ENCODE results near the gene COX8C. TPM values are rescaled to one million over a fixed set of nuclear protein-coding genes. Genes with fewer than 3 reads are reported as not detected.

The COX8C gene
- total and polyA plus RNA-seq, 9 of the 15 experiments (the other 6 are each of a cell fraction or from before 2014, with no cell fraction given) = not detected

DNA sequence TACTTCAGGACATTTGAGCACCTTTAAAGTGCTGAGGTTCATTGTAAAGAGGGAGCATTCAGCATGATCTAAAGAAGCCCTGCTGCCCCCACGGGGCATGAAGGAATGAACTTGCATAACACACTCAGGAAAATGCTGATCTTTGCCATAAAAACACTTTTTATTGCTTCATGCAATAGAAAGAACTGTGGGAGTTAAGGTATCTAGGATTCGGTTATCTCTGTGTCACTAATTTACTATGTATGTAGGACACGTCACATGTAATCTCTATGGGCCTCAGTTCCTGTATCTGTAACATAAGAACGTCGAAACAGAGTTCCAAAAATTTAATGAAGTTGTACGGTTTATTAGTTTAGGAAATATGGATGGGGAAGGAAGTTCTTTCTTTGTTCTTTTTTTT lies 47.1 kb upstream of the COX8C start:
- no TSS peak for BruUV-seq (replicated peaks)
- Histone ChIP-seq H3K9me3 (replicated peaks; ENCODE audit: control insufficient read depth, insufficient read depth, low read depth, low read length) (no peaks in the 10 kb centered on the region), H3K4me1 (replicated peaks in 1 of 2; ENCODE audit: control insufficient read depth in 2 of 2, insufficient read depth in 2 of 2, low read length in 2 of 2) (peaks cover 0 to 17% of the 10 kb centered on the region in 2 experiments; a peak in 3 of 5 replicates), H3K9me1 (ENCODE audit: control insufficient read depth, insufficient read depth, low read length) (no peaks in the 10 kb centered on the region), H3K27ac (ENCODE audit: extremely low read depth, low read depth, low read length) (no peak overlapping the region), H3K9ac (ENCODE audit: insufficient read depth in 1 of 2, low read depth in 2 of 2, low read length in 2 of 2) (no peak overlapping the region), H3K27me3 (ENCODE audit: control insufficient read depth in 2 of 2, insufficient read depth in 2 of 2, low read length in 2 of 2) (no peaks in the 10 kb centered on the region), H3K79me2 (ENCODE audit: control insufficient read depth, insufficient read depth, low read length) (peaks cover 39% of the 10 kb centered on the region), H3K4me2 (ENCODE audit: insufficient read depth, low read length) (no peak overlapping the region), H3K36me3 (ENCODE audit: control insufficient read depth, insufficient read depth, low read length) (no peaks in the 10 kb centered on the region), H2AFZ (ENCODE audit: low read depth, low read length) (no peak overlapping the region), H4K20me1 (replicated peaks; ENCODE audit: control insufficient read depth, insufficient read depth, low read length) (no peaks in the 10 kb centered on the region; the same call in 1 of the 2 replicates), H3K4me3 (no peak overlapping the region)
- no peak for ATAC-seq
- intact Hi-C loops (cut with micrococcal nuclease) = no loop called here
- in situ Hi-C loops (cut with MboI) = no loop called here
- POLR2A ChIA-PET = no interaction called here
- CTCF ChIA-PET (ENCODE audit: low intra/inter-chr PET ratio) = interaction anchor here (0.6 kb wide), 1 partner anchor 1308 kb away, joined by 3 read pairs; no protein-coding TSS in a partner anchor
- 38% methylated on average over 6 of the region's 6 CpGs for WGBS (ENCODE audit: insufficient coverage, low coverage, missing lambda C conversion rate)
- no peak for TF ChIP-seq SOX6 (IDR thresholded peaks at IDR 0.05)
- TF ChIP-seq HOXB6 (CRISPR knock-in tag; IDR thresholded peaks at IDR 0.05; ENCODE audit: borderline replicate concordance) = no peak
- TF ChIP-seq HNRNPLL (IDR thresholded peaks at IDR 0.05; ENCODE audit: low read depth, low read length, poor library complexity, severe bottlenecking) = no peak
- FAIRE-seq = peak; percentile 6
- no peak for DNase-seq (ENCODE audit: extremely low read depth in 1 of 4, low spot score in 3 of 4)

DNA sequence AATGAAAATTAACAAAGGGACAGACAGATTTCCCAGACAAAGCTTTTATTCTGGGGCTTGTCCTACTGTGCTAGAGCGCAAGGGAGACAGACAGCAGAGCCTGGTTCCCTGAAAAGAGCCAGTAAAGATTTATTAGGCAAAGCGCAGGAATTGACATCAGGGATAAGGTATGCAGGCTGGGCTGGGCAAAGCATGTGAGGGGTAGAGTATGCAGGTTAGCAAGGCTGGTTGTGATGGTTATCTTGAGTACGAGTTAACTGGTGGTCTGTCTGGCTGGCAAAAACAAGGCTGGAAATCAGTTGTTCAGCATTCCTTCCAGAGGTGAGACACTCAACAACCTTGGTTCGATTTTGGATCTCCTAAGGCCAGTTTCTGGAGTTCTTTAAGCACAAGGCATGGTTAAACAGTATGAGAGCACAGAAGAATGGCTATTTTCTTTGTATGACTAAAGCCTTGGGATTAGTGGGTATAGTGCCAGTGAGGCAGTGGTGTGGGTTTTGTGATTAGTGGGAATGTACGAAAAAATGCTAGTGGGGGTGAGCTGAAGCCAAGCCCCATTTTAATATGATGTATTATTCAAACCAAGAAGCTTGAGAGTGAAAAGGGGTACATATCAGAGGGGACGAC lies 45.0 kb upstream of the COX8C start:
- DNase-seq (ENCODE audit: extremely low read depth in 1 of 4, low spot score in 3 of 4) (no peak), ATAC-seq (no peak), FAIRE-seq (no peak)
- H2AFZ ChIP-seq (ENCODE audit: low read depth, low read length) = no peak overlapping the region
- H3K27ac ChIP-seq (ENCODE audit: extremely low read depth, low read depth, low read length) = no peak overlapping the region
- no peaks in the 10 kb centered on the region for H3K9me1 ChIP-seq (ENCODE audit: control insufficient read depth, insufficient read depth, low read length)
- no peaks in the 10 kb centered on the region for H3K36me3 ChIP-seq (ENCODE audit: control insufficient read depth, insufficient read depth, low read length)
- 83% methylated on average over 4 of the region's 6 CpGs for WGBS (ENCODE audit: insufficient coverage, low coverage, missing lambda C conversion rate)
- BruUV-seq (replicated peaks) = no TSS peak
- ChIA-PET CTCF (ENCODE audit: low intra/inter-chr PET ratio) (no interaction called here), POLR2A (interaction anchor here (0.7 kb wide), 2 partner anchors 16 to 587 kb away, joined by 3 to 4 read pairs; no protein-coding TSS in a partner anchor)
- peaks cover 54% of the 10 kb centered on the region for H3K79me2 ChIP-seq (ENCODE audit: control insufficient read depth, insufficient read depth, low read length)
- H3K4me2 ChIP-seq (ENCODE audit: insufficient read depth, low read length) = no peak overlapping the region
- in situ Hi-C loops (cut with MboI) (no loop called here), intact Hi-C loops (cut with micrococcal nuclease) (no loop called here)
- H4K20me1 ChIP-seq (replicated peaks; ENCODE audit: control insufficient read depth, insufficient read depth, low read length) = no peaks in the 10 kb centered on the region; the same call in 1 of the 2 replicates
- H3K27me3 ChIP-seq (ENCODE audit: control insufficient read depth in 2 of 2, insufficient read depth in 2 of 2, low read length in 2 of 2) = no peaks in the 10 kb centered on the region
- no peak overlapping the region for H3K4me3 ChIP-seq
- peaks cover 0 to 24% of the 10 kb centered on the region in 2 experiments; a peak in 4 of 5 replicates for H3K4me1 ChIP-seq (replicated peaks in 1 of 2; ENCODE audit: control insufficient read depth in 2 of 2, insufficient read depth in 2 of 2, low read length in 2 of 2)
- no peak overlapping the region for H3K9ac ChIP-seq (ENCODE audit: insufficient read depth in 1 of 2, low read depth in 2 of 2, low read length in 2 of 2)
- no peaks in the 10 kb centered on the region for H3K9me3 ChIP-seq (replicated peaks; ENCODE audit: control insufficient read depth, insufficient read depth, low read depth, low read length)
- TF ChIP-seq ZNF695 (CRISPR knock-in tag; IDR thresholded peaks at IDR 0.05) = no peak
- TF ChIP-seq, protein P1, sequence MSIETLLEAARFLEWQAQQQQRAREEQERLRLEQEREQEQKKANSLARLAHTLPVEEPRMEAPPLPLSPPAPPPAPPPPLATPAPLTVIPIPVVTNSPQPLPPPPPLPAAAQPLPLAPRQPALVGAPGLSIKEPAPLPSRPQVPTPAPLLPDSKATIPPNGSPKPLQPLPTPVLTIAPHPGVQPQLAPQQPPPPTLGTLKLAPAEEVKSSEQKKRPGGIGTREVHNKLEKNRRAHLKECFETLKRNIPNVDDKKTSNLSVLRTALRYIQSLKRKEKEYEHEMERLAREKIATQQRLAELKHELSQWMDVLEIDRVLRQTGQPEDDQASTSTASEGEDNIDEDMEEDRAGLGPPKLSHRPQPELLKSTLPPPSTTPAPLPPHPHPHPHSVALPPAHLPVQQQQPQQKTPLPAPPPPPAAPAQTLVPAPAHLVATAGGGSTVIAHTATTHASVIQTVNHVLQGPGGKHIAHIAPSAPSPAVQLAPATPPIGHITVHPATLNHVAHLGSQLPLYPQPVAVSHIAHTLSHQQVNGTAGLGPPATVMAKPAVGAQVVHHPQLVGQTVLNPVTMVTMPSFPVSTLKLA (conservative IDR thresholded peaks at IDR 0.05) = no peak
